Caki2 (cell line): Measurements from ENCODE around the gene SOS1. TPM values are rescaled to one million over a fixed set of nuclear protein-coding genes. Genes with fewer than 3 reads are reported as not detected.
A peak's percentile ranks its signal among the peaks of the same experiment; 100 is the strongest.
"Not testable (repeated sequence)": the region's sequence is repeated elsewhere in the genome, so short reads cannot be mapped to it uniquely, and the experiment has no call there.

Experiments used
- DNase-seq: peaks from one replicate; pipeline ENCODE4 v3.0.0-alpha.2; 2015; ENCODE audit warnings: low read depth
- in situ Hi-C: cut with HindIII; loops from 2 replicates; pipeline ENCODE4 v1.10.0; 2016; ENCODE audit warnings: low sequenced_read_pairs, low pct_unique_long_range_greater_than_20kb, mixed read lengths
- total RNA-seq: library from RNA; depleted of rRNA; stranded (reverse); fragments of >200 nt; shearing (Covaris generic); gene quantifications from 2 replicates; pipeline ENCODE4 v1.2.3, GENCODE V29; 2014; ENCODE audit warnings: low replicate concordance

SOS1 gene
- total RNA-seq, 1 experiment from 2014 or later = 8.7 TPM

GRCh38 chr2:39065616-39066015, 55.2 kb downstream of the SOS1 start:
- no peak for DNase-seq
- in situ Hi-C loops = loop anchor here (25.0 kb wide), 1 partner anchor 147 kb away; no protein-coding TSS in a partner anchor

- no peak for DNase-seq
- in situ Hi-C loops = loop anchor here (25.0 kb wide), 1 partner anchor 150 kb away; no protein-coding TSS in a partner anchor
These were observed 58.5 kb downstream of the SOS1 start for GRCh38 chr2:39062320-39062719.

GRCh38 chr2:39061280-39061679, 59.6 kb downstream of the SOS1 start:
- in situ Hi-C loops = loop anchor here (25.0 kb wide), 1 partner anchor 151 kb away; no protein-coding TSS in a partner anchor
- no peak for DNase-seq

- in situ Hi-C loops = loop anchor here (25.0 kb wide), 1 partner anchor 153 kb away; no protein-coding TSS in a partner anchor
- DNase-seq = peak; percentile 18
These were observed 61.4 kb downstream of the SOS1 start for GRCh38 chr2:39059366-39059952.

GRCh38 chr2:39058101-39058500, 62.8 kb downstream of the SOS1 start:
- in situ Hi-C loops = loop anchor here (25.0 kb wide), 1 partner anchor 154 kb away; no protein-coding TSS in a partner anchor

GRCh38 chr2:39052665-39053064, 68.2 kb downstream of the SOS1 start:
- in situ Hi-C loops = loop anchor here (25.0 kb wide), 1 partner anchor 160 kb away; no protein-coding TSS in a partner anchor

More at GRCh38 chr2:39058101-39058500, 62.8 kb downstream of the SOS1 start:
- no peak for DNase-seq

GRCh38 chr2:39050109-39050508, 70.7 kb downstream of the SOS1 start:
- peak; percentile 16 for DNase-seq
- in situ Hi-C loops = loop anchor here (25.0 kb wide), 1 partner anchor 162 kb away; no protein-coding TSS in a partner anchor

More at GRCh38 chr2:39052665-39053064, 68.2 kb downstream of the SOS1 start:
- not testable (repeated sequence) for DNase-seq

GRCh38 chr2:39039072-39039471, 81.8 kb downstream of the SOS1 start:
- in situ Hi-C loops = no loop called here
- DNase-seq = no peak

GRCh38 chr2:39033980-39034379, 86.9 kb downstream of the SOS1 start:
- no peak for DNase-seq
- in situ Hi-C loops = no loop called here

- in situ Hi-C loops = no loop called here
- DNase-seq = no peak
These were observed 93.4 kb downstream of the SOS1 start for GRCh38 chr2:39027421-39027820.

GRCh38 chr2:39024833-39025232, 96.0 kb downstream of the SOS1 start:
- in situ Hi-C loops = no loop called here
- no peak for DNase-seq

- DNase-seq = no peak
- in situ Hi-C loops = no loop called here
These were observed 97.2 kb downstream of the SOS1 start for GRCh38 chr2:39023649-39024048.

- in situ Hi-C loops = no loop called here
These were observed 98.1 kb downstream of the SOS1 start for GRCh38 chr2:39022642-39023235.

GRCh38 chr2:39020383-39020782, 100.5 kb downstream of the SOS1 start:
- no peak for DNase-seq
- in situ Hi-C loops = no loop called here

More at GRCh38 chr2:39022642-39023235, 98.1 kb downstream of the SOS1 start:
- no peak for DNase-seq

GRCh38 chr2:39018638-39019037, 102.2 kb downstream of the SOS1 start:
- in situ Hi-C loops = no loop called here

GRCh38 chr2:39017334-39017733, 103.5 kb downstream of the SOS1 start:
- in situ Hi-C loops = no loop called here

More at GRCh38 chr2:39018638-39019037, 102.2 kb downstream of the SOS1 start:
- no peak for DNase-seq

GRCh38 chr2:39015424-39015823, 105.4 kb downstream of the SOS1 start:
- DNase-seq = no peak
- in situ Hi-C loops = no loop called here

More at GRCh38 chr2:39017334-39017733, 103.5 kb downstream of the SOS1 start:
- no peak for DNase-seq

GRCh38 chr2:39013871-39014270, 107.0 kb downstream of the SOS1 start:
- in situ Hi-C loops = no loop called here
- DNase-seq = no peak

- in situ Hi-C loops = no loop called here
- DNase-seq = no peak
These were observed 112.2 kb downstream of the SOS1 start for GRCh38 chr2:39008665-39009064.
